Panc1 (cell line): ENCODE measurements around the gene CLIP4.

Experiments used
- POLR2AphosphoS5 ChIP-seq: IDR thresholded peaks from 2 replicates; pipeline ENCODE4 v1.6.1; 2012; ENCODE audit warnings: mild to moderate bottlenecking, low read depth, low read length, moderate library complexity
- TCF7L2 ChIP-seq: IDR thresholded peaks from 2 replicates; pipeline ENCODE4 v1.6.1; 2011; ENCODE audit warnings: mild to moderate bottlenecking, low read depth, low read length, inconsistent platforms
- TF ChIP-seq, protein P1 (sequence below): fragments of 450-650 bp; IDR thresholded peaks from 2 replicates; pipeline ENCODE4 v1.5.1; 2017; ENCODE audit warnings: mild to moderate bottlenecking

DNA sequence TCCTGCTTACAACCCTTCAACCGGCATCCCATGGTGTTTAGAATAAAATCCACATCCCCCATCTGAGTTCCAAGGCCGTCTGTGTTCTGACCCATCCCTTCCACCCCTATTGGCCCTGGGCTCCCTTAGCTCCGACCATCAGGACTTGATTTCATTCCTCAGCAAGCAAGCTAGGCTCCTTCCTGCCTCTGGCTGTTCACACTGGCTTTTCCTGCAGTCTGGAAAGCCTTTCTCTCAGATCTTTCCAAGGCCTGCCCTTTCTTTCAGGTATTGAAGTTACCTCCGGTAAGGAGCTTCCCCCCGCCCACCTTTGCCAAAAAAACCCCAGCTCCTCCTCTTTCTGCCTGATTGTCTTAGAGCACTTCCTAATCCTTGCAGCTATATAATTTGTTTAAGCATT is 86.8 kb downstream of the CLIP4 start:
- TF ChIP-seq, protein P1, sequence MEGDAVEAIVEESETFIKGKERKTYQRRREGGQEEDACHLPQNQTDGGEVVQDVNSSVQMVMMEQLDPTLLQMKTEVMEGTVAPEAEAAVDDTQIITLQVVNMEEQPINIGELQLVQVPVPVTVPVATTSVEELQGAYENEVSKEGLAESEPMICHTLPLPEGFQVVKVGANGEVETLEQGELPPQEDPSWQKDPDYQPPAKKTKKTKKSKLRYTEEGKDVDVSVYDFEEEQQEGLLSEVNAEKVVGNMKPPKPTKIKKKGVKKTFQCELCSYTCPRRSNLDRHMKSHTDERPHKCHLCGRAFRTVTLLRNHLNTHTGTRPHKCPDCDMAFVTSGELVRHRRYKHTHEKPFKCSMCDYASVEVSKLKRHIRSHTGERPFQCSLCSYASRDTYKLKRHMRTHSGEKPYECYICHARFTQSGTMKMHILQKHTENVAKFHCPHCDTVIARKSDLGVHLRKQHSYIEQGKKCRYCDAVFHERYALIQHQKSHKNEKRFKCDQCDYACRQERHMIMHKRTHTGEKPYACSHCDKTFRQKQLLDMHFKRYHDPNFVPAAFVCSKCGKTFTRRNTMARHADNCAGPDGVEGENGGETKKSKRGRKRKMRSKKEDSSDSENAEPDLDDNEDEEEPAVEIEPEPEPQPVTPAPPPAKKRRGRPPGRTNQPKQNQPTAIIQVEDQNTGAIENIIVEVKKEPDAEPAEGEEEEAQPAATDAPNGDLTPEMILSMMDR, result no peak
- TF ChIP-seq TCF7L2 (no peak), POLR2AphosphoS5 (no peak)
